Right hindlimb (tissue), 1 donor: ENCODE data around the gene CYGB.
A peak's percentile ranks its signal among the peaks of the same experiment; 100 is the strongest.
"Not testable (repeated sequence)": the region's sequence is repeated elsewhere in the genome, so short reads cannot be mapped to it uniquely, and the experiment has no call there.

ENCODE experiments used
- DNase-seq: peaks from one replicate; pipeline ENCODE4 v3.0.0-alpha.2; 2018

Gene CYGB

DNA sequence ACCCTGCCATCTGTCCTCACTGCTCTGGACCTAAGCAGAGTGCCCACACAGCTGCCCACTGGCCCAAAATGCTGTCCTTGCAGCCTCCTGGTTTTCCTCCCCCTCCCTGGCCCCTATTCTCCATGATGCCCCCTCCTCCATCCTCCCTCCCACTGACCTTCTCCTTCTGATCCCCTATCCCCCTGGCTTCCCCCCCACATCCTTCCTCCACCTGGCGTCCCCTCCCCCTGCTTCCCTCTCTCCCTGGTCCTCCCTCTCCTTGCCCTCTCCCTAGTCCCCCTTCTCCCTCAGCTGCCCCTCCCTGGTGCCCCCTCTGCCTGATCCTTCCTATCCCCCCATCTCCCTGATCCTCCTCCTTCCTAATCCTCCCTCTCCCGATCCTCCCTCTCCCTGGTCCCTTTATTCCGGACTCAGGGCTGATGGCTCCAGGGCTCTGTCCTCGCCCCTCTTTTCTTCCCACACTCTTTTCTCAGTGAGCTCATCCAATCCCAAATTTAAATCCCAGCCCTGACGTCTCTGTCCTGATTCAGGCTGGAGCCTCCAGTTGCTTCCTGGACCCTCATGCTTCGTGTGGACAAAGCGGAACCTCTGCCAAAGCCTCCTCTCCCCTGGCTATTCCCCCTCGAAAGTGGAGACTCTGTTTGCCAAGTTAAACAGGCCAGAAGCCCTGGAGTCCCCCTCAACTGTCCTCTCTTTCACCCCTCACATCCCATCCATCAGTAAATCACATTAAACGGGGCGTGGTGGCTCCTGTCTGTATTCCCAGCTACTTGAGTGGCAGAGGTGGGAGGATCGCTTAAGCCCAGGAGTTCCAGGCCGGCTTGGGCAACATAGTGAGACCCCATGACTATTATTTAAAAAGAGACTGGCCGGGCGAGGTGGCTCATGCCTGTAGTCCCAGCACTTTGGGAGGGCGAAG, 18.2 kb downstream of the CYGB start:
- peak; percentile 84 for DNase-seq

DNA sequence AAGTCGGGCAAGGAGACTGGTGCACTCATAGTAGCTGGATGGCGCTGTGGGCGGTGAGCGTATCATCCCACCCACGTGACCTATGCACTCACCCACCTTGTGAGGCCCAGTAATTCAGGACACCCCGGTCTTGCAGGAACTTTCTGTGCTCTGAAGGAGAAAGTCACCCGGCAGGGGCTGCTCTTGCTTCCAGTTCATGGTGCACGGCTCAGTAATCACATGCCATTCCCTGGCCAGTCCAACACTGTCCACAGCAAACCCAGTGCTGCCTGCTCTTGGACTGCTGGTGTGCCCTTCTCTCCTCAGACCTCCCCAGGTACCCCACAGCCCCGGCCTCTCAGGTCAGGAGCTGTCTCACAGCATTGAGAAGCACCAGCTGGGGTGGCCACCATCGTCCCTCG, 19.9 kb downstream of the CYGB start:
- no peak for DNase-seq

DNA sequence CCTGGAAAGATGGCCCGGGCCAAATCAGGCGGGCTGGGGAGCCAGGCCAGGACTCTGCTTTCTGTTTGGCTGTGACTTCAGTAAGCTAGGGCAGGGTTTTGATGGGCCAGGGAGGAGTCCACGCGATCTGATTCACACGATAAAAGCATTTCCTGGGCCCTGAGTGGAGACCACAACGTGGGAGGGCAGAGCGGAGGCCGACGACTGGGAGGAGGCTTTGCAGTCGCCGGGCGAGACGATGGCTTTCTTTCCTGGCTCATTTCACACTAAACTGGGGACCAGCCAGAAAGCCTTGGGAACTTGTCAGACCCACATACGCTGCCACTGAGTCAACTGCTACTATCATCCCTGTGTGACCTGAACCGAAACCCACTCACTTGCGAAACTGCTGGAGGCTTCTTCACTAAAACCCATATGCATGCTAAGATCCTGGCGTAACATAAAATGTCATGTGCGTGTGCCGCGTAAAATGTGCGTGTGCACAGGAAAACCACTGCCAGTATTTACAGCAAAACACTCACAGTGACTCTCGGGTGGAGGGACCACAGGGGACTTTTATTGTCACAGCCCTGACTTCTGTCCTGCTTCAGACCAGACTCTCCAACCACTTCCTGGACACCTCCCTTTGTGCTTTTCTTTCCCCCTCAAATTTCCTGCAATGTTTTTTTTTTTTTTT, 22.1 kb downstream of the CYGB start:
- peak; percentile 72 for DNase-seq

DNA sequence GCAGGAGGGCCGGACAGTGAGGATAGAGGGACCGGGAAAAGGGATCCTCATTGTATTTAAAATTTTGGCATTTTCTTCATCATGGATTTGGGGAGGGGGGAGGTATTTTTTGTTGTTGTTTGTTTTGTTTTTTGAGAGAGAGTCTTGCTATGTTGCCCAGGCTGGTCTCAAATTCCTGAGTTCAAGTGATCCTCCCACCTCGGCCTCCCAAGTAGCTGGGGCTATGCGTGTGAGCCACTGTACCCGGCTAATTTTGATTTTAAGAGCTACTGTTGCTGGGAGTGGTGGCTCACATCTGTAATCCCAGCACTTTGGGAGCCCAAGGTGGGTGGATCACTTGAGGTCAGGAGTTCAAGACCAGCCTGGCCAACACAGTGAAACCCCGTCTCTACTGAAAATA, 23.2 kb downstream of the CYGB start:
- DNase-seq = not testable (repeated sequence)

DNA sequence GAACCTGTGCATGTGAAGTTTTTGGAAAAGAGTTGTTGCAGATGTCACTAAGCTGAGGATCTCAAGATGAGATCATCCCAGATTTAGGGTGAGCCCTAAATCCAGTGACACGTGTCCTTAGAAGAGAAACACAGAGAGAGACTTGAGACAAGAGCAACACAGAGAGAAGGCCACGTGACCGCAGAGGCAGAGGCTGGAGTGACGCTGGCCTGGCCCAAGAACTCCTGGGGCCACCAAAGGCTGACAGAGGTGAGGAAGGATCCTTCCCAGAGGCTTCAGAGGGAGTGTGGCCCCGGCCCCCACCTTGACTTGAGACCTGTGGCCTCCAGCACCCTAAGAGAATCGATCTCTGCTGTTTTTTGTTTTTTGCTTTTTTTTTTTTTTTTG, 24.2 kb downstream of the CYGB start:
- no peak for DNase-seq

DNA sequence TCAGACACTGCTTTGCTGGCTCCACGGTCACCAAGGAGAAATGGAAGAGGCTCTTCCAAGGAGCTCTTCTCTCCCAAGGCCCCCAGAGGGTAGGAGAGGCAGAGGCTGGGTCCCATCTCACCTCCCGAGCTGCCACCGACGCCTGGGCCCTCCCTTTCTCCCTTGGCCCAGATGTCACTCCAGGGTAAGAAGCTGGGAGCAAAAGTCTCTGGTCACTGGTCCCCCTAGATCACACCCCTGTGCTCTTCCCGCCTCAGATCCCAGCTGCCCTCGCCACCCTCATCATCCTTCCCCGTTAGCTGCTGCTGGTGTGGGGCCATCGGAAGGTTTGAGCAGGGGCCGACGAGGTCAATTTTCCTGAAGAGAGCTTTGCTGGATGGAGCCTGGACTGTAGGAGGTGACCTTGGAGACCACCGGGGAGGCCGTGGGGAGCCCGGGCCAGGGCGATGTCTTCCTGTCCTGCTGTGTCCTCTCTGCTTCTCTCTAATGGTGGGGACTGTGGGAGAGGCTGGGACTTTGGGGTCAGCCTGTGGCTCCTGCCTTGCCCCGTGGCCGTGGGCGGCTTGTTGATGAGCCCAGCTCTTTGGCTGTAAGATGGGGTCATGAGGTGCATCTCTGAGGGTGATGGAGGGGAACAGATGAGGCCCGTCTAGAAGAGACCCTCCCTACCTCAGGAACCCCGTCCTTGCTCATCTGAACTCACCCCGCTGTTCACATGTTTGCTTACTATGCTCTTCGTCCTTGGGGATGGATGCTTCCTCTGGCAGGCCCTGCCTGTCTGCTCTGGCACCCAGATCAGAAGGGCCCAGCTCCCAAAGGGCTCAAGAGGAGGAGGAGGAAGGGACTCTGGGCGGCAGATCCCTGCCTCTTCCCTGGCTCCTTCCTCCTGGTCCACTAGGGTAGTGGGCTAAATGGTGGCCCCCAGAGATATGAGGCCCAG, 24.9 kb downstream of the CYGB start:
- DNase-seq = no peak

DNA sequence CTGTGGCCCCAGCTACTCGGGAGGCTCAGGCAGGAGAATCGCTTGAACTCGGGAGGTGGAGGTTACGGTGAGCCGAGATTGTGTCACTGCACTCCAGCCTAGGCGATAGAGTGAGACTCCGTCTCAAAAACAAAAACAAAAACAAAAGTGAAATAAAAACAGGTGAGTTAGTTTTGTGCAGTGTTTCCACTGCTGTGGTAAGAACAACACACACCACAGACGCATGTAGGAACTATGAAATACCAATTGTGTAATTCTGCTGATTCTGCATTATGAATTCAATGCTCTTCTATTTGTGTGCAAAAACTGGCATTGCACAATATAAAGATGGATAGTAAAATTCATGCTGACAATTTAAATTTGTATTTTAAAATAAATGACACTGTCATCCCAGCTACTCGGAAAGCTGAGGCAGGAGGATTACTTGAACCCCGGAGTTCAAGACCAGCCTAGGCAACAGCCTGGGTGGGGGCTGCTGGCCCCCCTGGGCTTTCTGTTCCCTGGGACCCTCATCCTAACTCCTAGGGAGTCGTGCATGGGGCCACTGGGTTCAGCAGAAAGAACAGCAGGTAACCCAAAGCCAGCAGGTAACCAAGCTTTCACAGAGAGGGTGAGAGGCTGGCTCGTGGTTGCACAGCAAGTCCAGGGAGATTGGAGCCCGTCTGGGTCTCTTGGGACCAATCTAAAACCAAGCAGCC, 25.7 kb downstream of the CYGB start:
- no peak for DNase-seq

DNA sequence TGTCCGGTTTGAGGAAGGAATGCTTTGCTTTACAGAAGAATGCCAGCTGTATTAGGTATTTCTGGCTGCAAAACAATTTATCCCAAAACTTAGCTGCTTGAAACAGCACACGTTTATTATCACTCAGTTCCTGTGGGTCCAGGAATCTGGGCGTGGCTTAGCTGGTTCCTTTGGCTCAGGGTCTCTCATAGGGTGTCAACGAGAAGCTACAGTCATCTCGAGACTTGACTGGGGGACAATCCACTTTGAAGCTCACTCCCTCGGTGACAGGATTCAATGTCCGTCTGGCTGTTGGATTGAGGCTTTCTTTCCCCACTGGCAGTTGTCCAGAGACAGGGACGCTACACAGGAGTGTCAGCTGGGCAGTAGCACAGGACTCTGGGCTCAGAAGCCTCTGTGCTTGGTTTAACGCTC, 26.7 kb downstream of the CYGB start:
- no peak for DNase-seq

DNA sequence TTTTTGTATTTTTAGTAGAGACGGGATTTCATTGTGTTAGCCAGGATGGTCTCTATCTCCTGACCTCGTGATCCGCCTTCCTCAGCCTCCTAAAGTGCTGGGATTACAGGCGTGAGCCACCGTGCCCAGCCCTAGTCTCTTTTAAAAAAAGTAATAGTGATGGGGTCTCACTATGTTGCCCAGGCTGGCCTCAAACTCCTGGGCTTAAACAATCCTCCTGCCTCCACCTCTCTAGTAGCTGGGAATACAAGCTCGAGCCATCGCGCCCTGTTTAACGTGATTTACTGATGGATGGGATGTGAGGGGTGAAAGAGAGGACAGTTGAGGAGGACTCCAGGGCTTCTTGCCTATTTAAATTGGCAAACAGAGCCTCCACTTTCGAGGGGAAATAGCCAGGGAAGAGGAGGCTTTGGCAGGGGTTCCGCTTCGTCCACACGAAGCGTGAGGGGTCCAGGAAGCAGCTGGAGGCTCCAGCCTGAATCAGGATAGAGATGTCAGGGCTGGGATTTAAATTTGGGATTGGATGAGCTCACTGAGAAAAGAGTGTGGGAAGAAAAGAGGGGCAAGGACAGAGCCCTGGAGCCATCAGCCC, 28.9 kb downstream of the CYGB start:
- DNase-seq = peak; percentile 54

DNA sequence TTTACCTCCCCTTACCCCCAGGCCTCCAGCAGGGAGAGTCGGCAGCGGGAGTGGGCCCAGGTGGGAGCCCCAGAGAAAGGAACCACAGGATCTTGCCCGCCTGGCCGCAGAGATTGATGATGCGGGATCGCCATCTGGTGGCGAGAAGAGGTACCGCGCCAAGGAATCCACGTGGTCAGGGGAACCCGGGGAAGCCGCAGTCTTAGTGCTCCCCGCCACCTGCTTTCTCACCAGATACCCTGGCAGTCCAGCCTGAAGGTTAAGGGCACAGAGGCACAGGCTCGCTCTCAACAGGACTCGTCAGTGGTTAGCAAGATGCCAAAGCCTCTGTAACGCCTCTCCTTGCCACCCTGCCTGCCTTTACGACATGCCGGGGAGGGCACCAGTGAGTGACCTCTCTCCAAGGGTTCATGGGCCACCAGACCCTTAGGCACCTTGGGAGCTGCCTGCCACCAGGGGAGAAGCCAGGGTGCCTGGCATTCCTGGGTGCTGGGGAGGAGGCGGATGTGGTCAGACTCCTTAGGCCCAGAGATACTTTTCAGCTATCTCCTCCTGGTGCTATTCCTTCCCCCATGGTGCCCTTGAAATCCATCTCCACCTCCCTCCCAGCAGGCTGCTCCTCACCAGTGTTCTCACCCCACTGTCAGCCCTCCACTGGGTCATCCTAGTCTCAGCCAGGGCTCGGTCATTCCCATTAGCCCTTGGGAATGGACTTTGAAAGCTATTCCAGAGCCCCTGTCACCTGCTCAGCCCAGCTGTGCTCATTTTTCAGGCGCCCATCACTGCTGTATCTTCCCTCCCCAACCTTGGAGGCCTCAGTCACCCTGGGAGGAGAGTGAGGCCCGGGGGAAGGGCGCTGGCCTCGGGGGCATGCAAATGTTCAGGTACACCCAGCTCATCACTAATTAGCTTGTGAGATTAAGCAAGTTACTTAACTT, 30.8 kb downstream of the CYGB start:
- peak; percentile 87 for DNase-seq

DNA sequence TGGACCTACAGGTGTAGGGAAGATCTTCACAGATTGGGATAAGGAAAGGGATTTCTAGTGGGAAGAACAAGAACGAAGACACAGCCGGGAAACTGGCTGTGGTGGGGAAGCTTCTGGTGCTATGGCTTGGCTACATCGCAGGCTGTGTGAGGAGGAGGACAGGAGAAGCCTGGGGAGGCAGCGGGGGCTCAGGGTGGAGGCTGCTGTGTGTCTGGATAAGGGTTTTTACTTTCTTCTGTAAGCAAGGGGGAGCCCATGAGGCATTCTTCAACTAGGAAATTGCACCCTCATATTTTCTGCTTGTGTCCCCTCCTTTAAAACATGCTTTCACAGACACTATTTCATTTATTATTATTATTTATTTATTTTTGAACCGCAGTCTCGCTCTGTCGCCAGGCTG, 33.4 kb downstream of the CYGB start:
- DNase-seq = no peak

DNA sequence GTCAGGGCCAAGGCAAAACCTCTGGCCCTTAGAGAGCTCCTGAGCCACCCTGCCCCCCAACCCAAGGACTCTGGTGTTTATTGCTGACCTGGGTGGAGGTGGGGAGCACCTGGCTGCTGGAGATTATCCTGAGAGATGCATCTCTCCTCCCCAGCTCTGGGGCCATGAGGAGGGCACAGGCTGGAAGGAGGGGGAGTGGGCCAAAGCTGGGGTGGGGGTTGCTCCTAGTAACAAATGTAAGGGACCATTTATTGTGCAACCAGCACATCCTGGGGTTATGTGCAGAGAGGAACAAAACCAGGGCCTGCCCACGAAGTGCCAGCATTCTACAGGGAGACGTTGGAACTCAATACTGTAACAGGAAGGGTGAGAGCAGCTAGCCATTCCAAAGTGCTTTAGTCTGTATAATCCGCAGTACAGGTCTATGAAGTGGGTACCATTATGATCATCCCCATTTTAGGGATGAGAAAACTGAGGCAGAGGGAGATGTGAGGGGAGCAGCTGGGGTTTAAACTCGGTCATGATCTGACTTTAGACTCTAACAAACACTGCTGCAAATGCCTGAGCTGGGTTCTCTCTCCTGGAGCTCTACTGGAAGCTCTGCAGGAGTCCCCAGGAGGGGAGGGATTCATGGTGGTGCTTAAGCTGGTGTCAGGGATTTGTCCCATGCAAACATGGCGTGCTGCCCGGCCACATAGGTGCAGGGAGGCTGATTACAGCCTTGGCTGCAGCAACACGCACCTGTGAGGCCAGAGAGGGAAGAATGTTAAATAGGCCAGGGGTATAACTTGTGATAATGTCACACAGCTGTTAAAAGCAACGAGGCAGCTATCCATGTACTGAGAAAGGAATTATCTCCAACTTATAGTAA, 34.9 kb downstream of the CYGB start:
- DNase-seq = no peak

DNA sequence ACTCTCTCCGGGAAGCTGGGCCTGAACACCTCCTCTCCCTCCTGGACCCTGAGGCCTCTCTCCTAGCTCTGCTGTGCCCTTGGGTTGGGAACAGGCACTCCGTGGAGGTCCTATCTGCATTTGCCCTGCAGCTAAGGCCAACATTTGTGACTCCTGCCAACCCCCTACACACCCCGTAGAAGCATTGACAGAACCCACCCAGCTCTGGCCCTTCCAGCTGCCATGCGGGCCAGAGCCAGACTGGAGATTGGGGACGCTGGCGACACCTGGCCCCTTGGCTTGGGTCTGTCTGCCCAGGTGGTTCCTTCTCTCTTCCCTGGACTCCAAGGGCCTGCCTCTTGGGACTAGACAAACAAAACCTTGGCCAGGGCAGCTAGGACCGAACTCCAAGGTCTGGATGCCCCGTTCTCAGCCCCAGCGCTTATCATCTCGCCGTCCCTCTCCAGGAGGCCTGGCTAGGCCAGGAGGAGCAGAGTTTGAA, 35.6 kb downstream of the CYGB start:
- no peak for DNase-seq

DNA sequence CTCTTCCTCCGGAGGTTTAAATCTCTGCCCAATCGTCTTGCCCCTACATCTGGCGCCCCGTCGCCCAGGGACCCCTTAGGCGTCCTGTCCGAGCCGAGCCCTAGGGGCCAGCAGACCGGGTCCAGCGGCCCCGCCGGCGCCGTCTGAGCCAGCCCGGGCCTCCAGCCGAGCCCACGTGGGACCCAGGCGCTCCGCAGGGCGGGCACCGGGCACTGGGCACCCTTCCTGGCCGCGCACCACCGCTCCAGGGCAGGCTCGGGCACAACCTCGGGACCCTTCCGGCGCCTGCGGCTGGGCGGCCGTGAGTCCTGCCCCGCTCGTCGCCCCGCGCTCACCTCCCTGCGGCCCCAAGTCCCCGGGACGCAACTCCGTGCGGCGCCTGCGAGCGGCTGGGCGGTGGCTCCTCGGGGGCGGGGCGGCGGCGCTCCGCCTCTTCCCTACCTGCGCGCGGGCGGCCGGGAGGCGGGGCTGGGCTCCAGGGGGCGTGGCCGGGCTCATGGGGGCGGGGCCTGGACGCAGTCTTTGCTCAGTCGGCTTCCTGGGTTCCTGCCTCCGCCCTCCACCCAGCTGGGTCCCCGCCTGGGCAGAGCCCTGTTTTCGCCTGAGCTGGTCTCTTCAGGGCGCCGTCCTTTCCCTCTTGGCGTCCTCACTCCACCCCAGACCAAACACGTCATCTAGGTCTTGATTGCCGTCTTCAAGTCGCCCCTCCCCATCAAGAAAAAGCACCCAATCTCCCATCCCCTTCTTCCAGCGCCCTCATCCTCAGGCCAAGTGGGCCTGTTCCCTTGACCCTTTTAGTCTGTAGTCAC, 36.3 kb downstream of the CYGB start, which contains the start of gene RHBDF2:
TSS of gene RHBDF2 (minus strand) at position 406 of the 809 bp plus-strand sequence. CDS start 19,899 bp downstream, outside the sequence.
- DNase-seq = peak; percentile 80

DNA sequence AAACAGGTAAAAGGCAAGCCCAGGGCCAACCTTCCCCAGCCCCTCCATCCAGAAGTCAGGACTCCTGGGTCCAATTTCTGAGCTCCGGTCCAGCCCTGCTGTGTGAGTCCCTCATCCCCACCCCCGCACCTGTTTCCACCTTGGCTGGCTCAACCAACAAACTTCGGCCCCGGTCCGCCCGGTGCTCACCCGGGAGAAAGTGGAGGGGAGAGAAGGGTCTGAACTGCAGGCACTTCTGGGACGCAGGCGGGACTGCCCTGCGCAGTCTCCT, 36.8 kb downstream of the CYGB start:
- DNase-seq = no peak

DNA sequence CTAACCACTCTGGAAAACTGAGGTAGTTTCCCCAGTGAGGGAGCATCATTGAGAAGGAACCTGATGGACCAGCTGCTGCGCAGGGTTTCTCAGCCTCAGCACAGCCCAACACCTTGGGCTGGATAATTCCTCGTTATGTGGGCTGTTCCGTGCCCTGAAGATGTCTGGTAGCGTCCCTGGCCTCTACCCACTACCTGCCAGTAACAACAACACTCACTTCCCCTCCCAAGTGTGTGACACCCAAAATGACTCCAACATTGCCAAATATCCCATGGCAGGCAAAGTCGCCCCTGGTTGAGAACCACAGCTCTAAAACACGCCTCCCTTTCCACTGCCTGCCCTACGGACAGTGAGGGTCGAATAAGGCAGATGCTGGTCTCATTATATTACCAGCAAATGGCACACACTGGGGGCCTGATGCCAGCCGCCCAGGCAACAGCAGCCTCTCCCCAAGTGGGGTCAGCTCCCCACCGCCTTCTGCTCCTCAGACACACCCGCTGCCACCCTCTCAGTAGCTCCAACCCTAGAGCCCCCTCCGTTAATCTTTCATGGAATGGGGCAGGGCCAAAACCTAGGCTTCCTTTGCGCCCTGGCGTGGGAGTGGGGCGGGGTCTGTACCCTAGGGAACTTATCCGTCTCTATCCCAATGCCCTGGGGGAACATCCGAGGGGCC, 37.3 kb downstream of the CYGB start:
- DNase-seq = no peak

DNA sequence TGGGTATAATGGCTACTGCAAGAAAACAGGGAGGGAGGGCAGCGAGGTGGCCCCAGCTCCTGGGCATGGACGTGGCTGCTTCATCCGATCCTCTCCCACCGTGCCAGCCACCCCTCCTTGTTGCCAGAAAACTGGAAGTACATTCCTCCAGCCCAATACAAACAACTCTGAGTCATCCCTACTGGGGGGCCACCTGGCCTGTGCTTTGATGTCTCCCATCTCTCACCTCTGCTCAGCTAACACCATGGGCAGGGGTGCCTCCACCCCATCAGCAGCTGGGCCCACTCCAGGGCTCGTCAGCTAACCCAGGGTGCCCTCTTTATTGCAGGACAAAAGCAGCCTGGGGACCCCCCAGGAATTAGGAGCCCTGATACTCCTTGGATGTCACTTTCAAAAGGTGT, 38.2 kb downstream of the CYGB start:
- no peak for DNase-seq

DNA sequence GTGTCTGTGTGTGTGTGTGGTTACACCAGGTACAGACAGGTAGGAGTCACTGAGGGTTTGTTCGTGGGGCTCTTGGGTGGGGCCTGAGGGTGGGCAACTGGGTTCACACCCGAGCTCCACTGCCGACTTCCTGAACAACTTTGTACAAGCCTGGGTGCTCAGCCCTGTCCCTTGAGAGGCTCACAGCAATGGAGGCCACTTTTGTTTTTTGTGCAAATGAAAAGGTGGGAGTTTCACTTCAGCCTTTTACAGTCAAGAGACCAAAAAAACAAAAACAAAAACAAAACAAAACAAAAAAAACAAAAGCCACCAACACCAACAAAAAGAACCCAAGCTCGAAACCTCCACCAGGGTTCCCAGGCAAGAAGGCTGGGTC, 38.6 kb downstream of the CYGB start:
- DNase-seq = no peak
